Measurements from ENCODE around the gene CCDC88B. TPM values are rescaled to one million over a fixed set of nuclear protein-coding genes. Genes with fewer than 3 reads are reported as not detected.

Gene CCDC88B
- total RNA-seq, 1 donor from 2014 or later: 7.9 TPM

DNA sequence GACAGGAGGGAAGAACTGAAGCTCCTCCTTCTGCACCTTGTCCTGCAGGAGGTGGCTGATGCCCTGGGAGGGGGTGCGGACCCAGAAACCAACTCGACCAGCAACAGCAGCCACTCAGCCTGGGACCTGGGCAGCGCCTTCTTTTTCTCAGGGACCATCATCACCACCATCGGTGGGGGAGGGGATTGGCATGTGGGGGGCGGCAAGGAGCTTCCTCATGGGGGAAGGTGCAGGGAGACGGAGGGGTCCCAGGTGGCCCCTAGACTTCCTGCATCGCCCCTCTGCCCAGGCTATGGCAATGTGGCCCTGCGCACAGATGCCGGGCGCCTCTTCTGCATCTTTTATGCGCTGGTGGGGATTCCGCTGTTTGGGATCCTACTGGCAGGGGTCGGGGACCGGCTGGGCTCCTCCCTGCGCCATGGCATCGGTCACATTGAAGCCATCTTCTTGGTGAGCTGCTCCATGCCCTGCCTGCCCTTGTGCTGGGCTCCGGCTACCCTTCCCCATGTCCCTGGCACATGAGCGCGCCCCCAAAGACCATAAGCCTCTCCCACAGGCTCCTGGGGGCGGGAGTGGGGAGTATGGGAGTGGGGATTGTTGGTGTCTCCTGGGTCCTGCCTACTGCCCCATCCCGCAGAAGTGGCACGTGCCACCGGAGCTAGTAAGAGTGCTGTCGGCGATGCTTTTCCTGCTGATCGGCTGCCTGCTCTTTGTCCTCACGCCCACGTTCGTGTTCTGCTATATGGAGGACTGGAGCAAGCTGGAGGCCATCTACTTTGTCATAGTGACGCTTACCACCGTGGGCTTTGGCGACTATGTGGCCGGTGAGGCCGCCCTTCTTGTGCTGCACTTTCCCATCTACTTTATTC, 42.9 kb upstream of the CCDC88B start:
- peaks cover 31% of the 10 kb centered on the region for H3K4me1 ChIP-seq
- intact Hi-C loops (cut with DNase I): loop anchor here (5.0 kb wide), 1 partner anchor 90 kb away; the partner anchor contains the start of gene FERMT3
- no peak overlapping the region for H3K4me3 ChIP-seq
- TF ChIP-seq POLR2AphosphoS5 (IDR thresholded peaks at IDR 0.05; ENCODE audit: insufficient read depth in 1 of 2, low read depth in 1 of 2) (no peak), POLR2A (IDR thresholded peaks at IDR 0.05) (no peak)
- TF ChIP-seq, protein P1, sequence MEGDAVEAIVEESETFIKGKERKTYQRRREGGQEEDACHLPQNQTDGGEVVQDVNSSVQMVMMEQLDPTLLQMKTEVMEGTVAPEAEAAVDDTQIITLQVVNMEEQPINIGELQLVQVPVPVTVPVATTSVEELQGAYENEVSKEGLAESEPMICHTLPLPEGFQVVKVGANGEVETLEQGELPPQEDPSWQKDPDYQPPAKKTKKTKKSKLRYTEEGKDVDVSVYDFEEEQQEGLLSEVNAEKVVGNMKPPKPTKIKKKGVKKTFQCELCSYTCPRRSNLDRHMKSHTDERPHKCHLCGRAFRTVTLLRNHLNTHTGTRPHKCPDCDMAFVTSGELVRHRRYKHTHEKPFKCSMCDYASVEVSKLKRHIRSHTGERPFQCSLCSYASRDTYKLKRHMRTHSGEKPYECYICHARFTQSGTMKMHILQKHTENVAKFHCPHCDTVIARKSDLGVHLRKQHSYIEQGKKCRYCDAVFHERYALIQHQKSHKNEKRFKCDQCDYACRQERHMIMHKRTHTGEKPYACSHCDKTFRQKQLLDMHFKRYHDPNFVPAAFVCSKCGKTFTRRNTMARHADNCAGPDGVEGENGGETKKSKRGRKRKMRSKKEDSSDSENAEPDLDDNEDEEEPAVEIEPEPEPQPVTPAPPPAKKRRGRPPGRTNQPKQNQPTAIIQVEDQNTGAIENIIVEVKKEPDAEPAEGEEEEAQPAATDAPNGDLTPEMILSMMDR (IDR thresholded peaks at IDR 0.05): no peak
- H3K9me3 ChIP-seq: no peaks in the 10 kb centered on the region
- no peak overlapping the region for H3K27ac ChIP-seq
- no peaks in the 10 kb centered on the region for H3K36me3 ChIP-seq
- H3K27me3 ChIP-seq: peaks cover 4% of the 10 kb centered on the region
- DNase-seq (ENCODE audit: extremely low spot score in 2 of 2): no peak

DNA sequence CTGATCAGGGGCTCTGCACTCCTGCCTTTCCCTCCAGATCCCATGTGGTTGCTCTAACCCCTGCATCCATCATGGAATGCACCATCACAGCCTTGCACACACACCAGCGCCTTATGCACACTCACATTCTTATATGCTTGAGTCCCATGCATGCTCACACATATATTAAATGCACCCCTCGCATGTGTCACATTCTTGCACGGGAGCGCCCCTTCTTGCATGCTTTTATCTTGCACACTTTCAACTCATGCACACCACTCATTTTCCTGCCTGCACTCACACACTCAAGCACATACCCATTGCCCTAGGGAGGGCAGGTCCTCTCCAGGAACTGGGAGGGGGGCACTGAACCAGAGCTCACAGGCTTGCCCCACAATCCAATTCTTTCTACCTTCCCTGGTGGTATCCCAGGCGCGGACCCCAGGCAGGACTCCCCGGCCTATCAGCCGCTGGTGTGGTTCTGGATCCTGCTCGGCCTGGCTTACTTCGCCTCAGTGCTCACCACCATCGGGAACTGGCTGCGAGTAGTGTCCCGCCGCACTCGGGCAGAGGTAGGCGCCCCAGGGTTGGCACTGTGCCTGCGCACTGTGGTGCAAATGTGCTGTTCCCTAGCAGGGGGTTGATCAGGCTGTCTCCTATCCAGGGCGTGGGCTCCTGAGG, 42.2 kb upstream of the CCDC88B start:
- Histone ChIP-seq H3K9me3 (no peaks in the 10 kb centered on the region), H3K27ac (no peak overlapping the region), H3K36me3 (no peaks in the 10 kb centered on the region), H3K4me3 (no peak overlapping the region), H3K27me3 (no peaks in the 10 kb centered on the region), H3K4me1 (peaks cover 25% of the 10 kb centered on the region)
- intact Hi-C loops (cut with DNase I): loop anchor here (5.0 kb wide), 1 partner anchor 91 kb away; the partner anchor contains the start of gene FERMT3
- TF ChIP-seq, protein P1 (IDR thresholded peaks at IDR 0.05): no peak
- TF ChIP-seq POLR2A (IDR thresholded peaks at IDR 0.05) (no peak), POLR2AphosphoS5 (IDR thresholded peaks at IDR 0.05; ENCODE audit: insufficient read depth in 1 of 2, low read depth in 1 of 2) (no peak)
- DNase-seq (ENCODE audit: extremely low spot score in 2 of 2): no peak

DNA sequence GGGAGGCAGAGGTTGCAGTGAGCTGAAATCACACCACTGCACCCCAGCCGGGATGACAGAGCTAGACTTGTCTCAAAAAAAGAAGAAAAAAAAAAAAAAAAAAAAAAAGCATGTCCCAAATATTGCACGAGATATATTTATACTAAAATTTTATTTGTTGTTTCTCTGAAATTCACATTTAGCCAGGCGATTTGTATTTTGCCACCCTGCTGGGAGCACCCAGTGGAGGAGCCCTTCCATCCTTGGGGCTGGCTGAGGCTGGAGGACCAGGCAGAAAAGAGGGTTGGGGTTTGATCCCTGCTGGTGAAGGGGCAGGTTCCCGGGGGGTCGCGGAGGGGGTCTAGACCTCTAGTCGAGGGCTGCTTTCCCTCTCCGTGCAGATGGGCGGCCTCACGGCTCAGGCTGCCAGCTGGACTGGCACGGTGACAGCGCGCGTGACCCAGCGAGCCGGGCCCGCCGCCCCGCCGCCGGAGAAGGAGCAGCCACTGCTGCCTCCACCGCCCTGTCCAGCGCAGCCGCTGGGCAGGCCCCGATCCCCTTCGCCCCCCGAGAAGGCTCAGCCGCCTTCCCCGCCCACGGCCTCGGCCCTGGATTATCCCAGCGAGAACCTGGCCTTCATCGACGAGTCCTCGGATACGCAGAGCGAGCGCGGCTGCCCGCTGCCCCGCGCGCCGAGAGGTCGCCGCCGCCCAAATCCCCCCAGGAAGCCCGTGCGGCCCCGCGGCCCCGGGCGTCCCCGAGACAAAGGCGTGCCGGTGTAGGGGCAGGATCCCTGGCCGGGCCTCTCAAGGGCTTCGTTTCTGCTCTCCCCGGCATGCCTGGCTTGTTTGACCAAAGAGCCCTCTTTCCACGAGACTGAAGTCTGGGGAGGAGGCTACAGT, 40.8 kb upstream of the CCDC88B start:
- TF ChIP-seq POLR2AphosphoS5 (IDR thresholded peaks at IDR 0.05; ENCODE audit: insufficient read depth in 1 of 2, low read depth in 1 of 2) (no peak), POLR2A (IDR thresholded peaks at IDR 0.05) (peak in 1 of 2 donors; percentile 10)
- H3K36me3 ChIP-seq: no peaks in the 10 kb centered on the region
- no peaks in the 10 kb centered on the region for H3K9me3 ChIP-seq
- H3K27ac ChIP-seq: peak overlapping the region; percentile 83
- DNase-seq (ENCODE audit: extremely low spot score in 2 of 2): no peak
- peaks cover 32% of the 10 kb centered on the region for H3K4me1 ChIP-seq
- peak overlapping the region; percentile 24 to 42 for H3K4me3 ChIP-seq
- intact Hi-C loops (cut with DNase I): loop anchor here (5.0 kb wide), 1 partner anchor 92 kb away; the partner anchor contains the start of gene FERMT3
- H3K27me3 ChIP-seq: no peaks in the 10 kb centered on the region

DNA sequence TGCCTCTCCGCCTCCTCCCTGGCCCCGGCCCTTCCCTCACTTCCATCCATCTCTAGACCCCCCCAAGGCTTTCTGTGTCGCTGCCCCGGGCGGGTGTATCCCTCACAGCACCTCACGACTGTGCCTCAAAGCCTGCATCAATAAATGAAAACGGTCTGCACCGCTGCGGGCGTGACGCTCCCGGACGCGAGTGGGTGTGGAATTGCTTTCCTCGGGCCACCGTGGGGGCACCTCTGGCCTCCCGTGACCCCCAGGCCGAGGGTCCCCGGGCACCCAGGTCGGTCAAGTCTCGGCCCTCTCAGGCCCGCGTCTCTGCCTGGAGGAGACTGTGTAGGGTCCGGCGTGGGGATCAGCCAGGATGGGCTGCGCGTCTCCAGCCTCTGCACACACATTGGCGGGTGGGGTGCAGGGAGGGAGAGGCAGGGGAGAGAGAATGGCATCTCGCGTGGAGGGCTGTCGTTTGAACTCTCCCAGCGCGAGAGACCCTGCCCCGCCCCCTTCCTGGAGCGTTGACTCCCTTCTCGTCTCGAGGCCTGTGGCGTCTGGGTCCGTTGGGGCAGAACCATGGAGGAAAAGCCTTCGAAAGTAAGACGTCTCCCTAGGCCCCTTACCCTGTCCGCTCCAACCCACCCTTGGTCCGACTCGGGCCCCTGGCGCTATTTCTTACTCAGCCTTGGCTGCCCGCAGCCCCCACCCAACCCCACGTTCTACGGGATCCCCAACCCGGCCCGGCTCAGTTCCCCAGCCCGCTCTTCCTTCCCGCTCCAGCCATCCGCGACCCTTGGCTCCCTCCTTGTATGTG, 40.0 kb upstream of the CCDC88B start, which contains the start of gene CATSPERZ:
CATSPERZ (plus strand) TSS at position 512 of the 802 bp plus-strand sequence; CDS start at position 565, 53 bp downstream.
- intact Hi-C loops (cut with DNase I): loop anchor here (5.0 kb wide), 1 partner anchor 93 kb away; the partner anchor contains the start of gene FERMT3
- Histone ChIP-seq H3K27ac (peak within 1 kb of the TSS; percentile 83), H3K36me3 (no peaks in the 10 kb centered on the region), H3K27me3 (no peaks in the 10 kb centered on the region), H3K4me1 (peaks cover 36% of the 10 kb centered on the region), H3K9me3 (no peaks in the 10 kb centered on the region), H3K4me3 (peak within 1 kb of the TSS; percentile 24 to 42)
- no peak for DNase-seq (ENCODE audit: extremely low spot score in 2 of 2)
- TF ChIP-seq POLR2A (IDR thresholded peaks at IDR 0.05): no peak
- no peak for TF ChIP-seq POLR2AphosphoS5 (IDR thresholded peaks at IDR 0.05; ENCODE audit: insufficient read depth in 1 of 2, low read depth in 1 of 2)
